ENCODE results near the gene NKAIN2.

Gene NKAIN2

DNA sequence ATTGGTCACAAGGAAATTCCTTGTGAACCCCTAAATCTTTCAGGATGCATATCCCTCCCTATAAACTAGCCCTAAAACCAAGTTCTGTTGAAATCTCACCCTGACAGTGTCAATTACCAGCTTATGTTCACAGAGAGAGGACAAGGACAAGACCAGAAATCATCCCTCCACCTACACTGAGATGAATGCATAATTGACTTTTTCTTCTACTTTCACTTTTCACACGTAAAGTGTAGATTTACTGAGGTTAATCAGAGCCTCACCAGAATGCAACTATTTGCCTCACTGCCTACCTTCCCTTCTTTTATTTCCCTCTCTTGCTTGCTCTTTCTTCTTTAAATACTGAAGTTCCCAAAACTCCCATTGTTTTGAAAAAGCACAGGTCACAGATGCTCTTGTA, 15.3 kb upstream of the NKAIN2 start:
- no peaks in the 10 kb centered on the region for H3K4me1 ChIP-seq
- H3K9me3 ChIP-seq: no peaks in the 10 kb centered on the region
- no peak overlapping the region for H3K4me3 ChIP-seq (ENCODE audit: low read depth, low read length)
- no peaks in the 10 kb centered on the region for H3K36me3 ChIP-seq
- no peak for DNase-seq
- TF ChIP-seq CTCF (IDR thresholded peaks at IDR 0.05; ENCODE audit: low read depth, low read length): no peak
- no peaks in the 10 kb centered on the region for H3K27me3 ChIP-seq

- Histone ChIP-seq H3K4me3 (ENCODE audit: low read depth, low read length) (no peak overlapping the region), H3K27me3 (no peaks in the 10 kb centered on the region), H3K36me3 (no peaks in the 10 kb centered on the region), H3K9me3 (no peaks in the 10 kb centered on the region), H3K4me1 (no peaks in the 10 kb centered on the region)
- DNase-seq: no peak
- no peak for TF ChIP-seq CTCF (IDR thresholded peaks at IDR 0.05; ENCODE audit: low read depth, low read length)
Measured at GRCh38 chr6:123794190-123794589, 9.5 kb upstream of the NKAIN2 start.

DNA sequence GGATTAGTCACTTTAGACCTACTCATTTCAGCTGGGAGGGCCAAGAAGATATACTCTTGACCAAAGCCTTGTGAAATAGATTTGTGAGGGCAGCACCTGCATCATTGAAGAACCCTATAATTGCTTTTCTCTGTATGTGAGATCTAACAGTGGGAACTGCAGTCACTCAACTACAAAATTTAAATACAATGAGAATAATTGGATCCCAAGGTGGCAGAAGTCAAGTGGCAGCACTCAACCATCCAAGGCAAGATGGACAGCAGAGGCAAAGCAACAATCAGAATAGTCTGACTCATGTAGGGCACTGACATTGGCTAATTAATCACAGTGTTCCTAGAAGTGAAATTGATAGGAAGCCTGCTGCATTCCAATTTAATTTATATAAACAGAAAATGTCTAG, 8.9 kb upstream of the NKAIN2 start:
- no peaks in the 10 kb centered on the region for H3K9me3 ChIP-seq
- no peak for TF ChIP-seq CTCF (IDR thresholded peaks at IDR 0.05; ENCODE audit: low read depth, low read length)

DNA sequence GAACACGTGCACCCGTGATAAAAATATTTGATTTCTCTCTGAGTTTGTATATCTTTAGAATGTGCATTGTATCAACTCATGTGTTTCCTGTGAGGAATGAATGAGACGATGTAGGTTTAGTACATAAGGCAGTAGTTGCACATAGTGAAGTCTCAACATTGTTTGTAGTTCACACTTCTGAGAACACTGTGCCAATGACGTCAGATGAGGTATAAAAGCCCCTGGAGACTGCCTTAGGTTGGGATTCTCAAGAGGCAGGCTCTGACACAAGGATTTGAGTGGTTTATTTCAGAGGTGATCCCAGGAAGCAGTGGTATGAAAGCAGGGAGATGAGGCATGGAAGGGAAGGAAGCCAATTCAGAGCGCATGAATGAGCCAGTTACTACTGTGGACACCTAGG, 2.6 kb upstream of the NKAIN2 start:
- no peak for DNase-seq
- no peaks in the 10 kb centered on the region for H3K9me3 ChIP-seq
- no peak overlapping the region for H3K4me3 ChIP-seq (ENCODE audit: low read depth, low read length)
- H3K4me1 ChIP-seq: no peaks in the 10 kb centered on the region
- no peak for TF ChIP-seq CTCF (IDR thresholded peaks at IDR 0.05; ENCODE audit: low read depth, low read length)
- peaks cover 30% of the 10 kb centered on the region for H3K27me3 ChIP-seq
- H3K36me3 ChIP-seq: no peaks in the 10 kb centered on the region

More for the DNA sequence above, 8.9 kb upstream of the NKAIN2 start:
- Histone ChIP-seq H3K27me3 (no peaks in the 10 kb centered on the region), H3K4me1 (no peaks in the 10 kb centered on the region), H3K36me3 (no peaks in the 10 kb centered on the region), H3K4me3 (ENCODE audit: low read depth, low read length) (no peak overlapping the region)
- DNase-seq: no peak

DNA sequence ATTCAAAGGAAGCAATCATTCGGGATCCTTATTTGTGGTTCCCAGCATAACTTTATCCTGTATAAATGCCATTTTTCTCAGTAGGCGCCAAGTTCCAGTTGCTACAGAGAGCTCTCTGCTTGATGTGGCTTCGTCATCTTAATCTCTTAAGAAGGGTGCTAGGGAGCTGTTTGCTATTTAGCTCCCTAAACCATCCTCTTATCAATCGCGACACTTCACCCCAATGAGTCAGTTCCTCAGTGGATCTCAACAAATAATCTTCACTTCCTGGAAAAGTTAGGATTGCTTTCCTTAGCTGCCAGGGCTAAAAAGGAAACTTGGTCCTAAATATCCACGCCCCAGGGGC, 1.3 kb upstream of the NKAIN2 start:
- H3K9me3 ChIP-seq: no peaks in the 10 kb centered on the region
- DNase-seq: no peak
- no peaks in the 10 kb centered on the region for H3K36me3 ChIP-seq
- H3K4me3 ChIP-seq (ENCODE audit: low read depth, low read length): no peak overlapping the region
- TF ChIP-seq CTCF (IDR thresholded peaks at IDR 0.05; ENCODE audit: low read depth, low read length): no peak
- no peaks in the 10 kb centered on the region for H3K4me1 ChIP-seq
- H3K27me3 ChIP-seq: peaks cover 31% of the 10 kb centered on the region

DNA sequence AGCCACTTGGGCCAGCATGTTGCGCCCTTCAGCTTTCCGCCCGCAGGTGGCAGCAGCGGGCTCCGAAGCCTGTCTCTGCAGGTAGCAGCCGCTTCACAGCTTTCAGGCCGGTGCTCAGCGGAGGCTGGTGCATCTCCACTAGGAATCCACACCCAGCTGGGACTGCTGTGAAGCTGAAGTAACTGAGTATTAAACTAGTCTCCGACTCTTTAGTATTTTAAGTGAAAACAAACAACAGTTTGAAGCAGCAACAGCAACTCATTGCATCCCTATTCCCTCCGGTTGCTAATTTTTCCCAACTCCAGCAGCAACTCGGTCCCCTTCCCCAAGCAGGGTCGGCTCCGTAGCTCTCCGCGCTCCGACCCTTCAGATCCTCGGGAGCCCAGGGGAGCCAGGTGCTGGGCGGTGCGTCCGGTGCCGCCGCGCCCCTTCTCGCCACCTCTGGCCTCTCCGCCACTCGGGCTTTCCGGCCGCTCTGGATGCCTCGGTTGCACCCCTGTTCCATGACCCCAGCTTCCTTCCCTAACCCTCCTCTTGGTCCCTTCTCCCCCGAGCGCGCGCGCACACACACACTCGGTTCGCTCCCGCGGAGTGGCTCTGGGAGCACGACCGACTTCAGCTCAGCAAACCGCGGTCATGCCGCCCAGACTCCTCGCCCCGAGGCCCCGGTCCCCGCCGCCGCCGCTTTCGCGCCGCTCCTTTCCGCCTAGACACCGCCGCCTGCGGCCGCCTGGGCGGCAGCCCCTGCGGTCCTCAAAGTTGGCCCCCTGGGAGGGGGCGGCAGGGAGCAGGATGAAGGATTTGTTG, 765 bp upstream of the NKAIN2 start:
- Histone ChIP-seq H3K9me3 (no peaks in the 10 kb centered on the region), H3K27me3 (peaks cover 31% of the 10 kb centered on the region), H3K4me1 (no peaks in the 10 kb centered on the region), H3K36me3 (no peaks in the 10 kb centered on the region), H3K4me3 (ENCODE audit: low read depth, low read length) (peak overlapping the region; percentile 34)
- peak; percentile 78 for DNase-seq
- peak; percentile 86 for TF ChIP-seq CTCF (IDR thresholded peaks at IDR 0.05; ENCODE audit: low read depth, low read length)
